Neural progenitor cell (in vitro differentiated cells): ENCODE data around the gene HINFP.

Experiments
- CTCF ChIP-seq: fragments of 200-600 bp; sonication (generic); IDR thresholded peaks from 2 replicates; pipeline ENCODE4 v1.5.1; 2017; ENCODE audit warnings: antibody characterized with exemption, mild to moderate bottlenecking
- EZH2 ChIP-seq: fragments of 200-600 bp; sonication (generic); IDR thresholded peaks from 2 replicates; pipeline ENCODE4 v1.6.1; 2017; ENCODE audit warnings: antibody characterized with exemption, mild to moderate bottlenecking, moderate library complexity
- EZH2phosphoT487 ChIP-seq: fragments of 200-600 bp; sonication (generic); IDR thresholded peaks from 2 replicates; pipeline ENCODE4 v1.6.1; 2017; ENCODE audit warnings: antibody characterized with exemption

DNA sequence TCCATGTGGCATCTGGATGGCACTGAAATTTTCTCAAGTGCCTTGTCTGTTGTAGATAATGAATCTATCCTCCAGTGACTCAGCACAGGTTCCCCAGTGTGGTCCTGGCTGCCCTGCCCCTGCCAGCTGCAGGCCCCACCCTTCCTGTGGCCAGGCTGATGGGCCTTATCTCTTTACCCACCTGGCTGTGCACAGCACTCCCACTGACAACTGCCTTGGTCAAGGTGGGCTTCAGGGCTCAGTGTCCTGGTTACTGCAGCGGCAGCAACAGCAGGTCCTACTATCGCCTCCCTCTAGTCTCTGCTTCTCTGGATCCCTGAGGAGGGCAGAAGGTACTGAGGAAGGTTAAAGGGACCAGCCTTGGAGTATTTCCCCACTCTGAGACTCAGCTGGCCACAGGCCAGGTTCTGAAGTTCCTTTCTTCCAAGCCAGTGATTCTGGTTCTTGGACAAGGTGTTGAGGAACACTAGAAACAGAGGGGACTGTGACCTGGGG, 33.6 kb upstream of the HINFP start:
- TF ChIP-seq CTCF (no peak), EZH2 (no peak), EZH2phosphoT487 (no peak)
